D721Med (cell line): ENCODE results near the gene C1orf21.

Experiments used
- DNase-seq: peaks from one replicate; pipeline ENCODE4 v3.0.0; 2011; ENCODE audit warnings: low spot score; ENCODE audit not compliant: insufficient read length
- FAIRE-seq: peaks from 2 replicates; lab custom pipeline; 2011; peaks lifted over from hg19 to GRCh38; lab: Jason Lieb, UNC
- TF ChIP-seq, protein P1 (sequence below): IDR thresholded peaks from 2 replicates; pipeline ENCODE4 v1.5.1; 2012; ENCODE audit warnings: mild to moderate bottlenecking, control low read depth; ENCODE audit not compliant: insufficient read depth; ENCODE audit errors: missing control alignments

Gene C1orf21

DNA sequence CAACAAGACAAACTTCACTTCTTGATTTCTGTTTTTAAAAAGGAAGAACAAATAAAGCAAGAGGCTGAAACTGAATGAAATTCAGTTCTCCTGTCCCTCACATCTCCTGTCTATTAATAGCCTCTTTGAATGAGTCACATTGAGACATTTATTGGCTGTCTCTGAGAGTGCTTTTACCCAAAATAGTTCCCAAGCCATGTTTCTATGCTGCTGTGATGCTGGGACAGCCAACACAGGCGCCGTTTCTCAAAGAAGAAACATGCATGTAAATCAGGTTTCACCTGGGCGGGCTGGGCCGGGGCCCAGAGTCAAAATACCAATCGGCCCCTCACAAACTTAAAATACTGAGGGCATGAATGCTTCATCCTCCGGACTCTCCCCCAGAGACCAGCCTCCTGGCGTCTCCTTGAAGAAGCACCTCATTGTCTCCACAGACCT, 262.6 kb downstream of the C1orf21 start:
- no peak for DNase-seq
- FAIRE-seq: no peak
- TF ChIP-seq, protein P1, sequence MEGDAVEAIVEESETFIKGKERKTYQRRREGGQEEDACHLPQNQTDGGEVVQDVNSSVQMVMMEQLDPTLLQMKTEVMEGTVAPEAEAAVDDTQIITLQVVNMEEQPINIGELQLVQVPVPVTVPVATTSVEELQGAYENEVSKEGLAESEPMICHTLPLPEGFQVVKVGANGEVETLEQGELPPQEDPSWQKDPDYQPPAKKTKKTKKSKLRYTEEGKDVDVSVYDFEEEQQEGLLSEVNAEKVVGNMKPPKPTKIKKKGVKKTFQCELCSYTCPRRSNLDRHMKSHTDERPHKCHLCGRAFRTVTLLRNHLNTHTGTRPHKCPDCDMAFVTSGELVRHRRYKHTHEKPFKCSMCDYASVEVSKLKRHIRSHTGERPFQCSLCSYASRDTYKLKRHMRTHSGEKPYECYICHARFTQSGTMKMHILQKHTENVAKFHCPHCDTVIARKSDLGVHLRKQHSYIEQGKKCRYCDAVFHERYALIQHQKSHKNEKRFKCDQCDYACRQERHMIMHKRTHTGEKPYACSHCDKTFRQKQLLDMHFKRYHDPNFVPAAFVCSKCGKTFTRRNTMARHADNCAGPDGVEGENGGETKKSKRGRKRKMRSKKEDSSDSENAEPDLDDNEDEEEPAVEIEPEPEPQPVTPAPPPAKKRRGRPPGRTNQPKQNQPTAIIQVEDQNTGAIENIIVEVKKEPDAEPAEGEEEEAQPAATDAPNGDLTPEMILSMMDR: no peak

DNA sequence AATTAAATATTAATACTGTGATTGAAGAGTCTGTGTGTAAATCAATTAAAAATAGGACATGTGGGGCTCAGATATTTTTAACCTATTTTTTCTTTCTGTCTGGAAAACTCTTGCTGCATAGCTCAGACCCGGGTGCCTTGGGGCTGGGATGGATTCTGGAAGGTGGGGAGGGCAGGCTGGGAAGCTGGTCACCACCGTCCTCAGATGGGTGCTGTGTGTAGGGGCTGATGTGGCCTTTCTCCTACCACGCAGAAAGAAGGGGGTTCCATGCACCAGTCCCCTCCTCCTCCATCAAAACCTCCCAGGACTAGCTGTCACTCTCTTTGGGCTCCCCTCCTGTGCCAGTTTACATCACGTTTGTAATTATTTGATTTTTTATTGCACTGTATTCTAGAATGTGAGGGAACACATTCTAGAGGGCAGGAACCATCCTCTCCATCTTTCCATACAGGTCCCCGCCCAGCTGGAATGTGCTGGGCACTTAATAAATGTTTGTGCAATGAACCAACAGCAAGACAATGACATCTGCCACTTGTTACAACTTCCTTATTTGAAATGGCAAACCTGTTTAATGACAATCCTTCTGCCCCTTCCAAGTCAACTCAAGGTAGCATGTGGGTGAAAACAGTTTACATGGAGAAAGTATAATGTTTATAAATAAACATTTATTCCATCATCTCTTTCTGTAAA, 263.5 kb downstream of the C1orf21 start:
- TF ChIP-seq, protein P1: no peak
- DNase-seq (no peak), FAIRE-seq (no peak)

DNA sequence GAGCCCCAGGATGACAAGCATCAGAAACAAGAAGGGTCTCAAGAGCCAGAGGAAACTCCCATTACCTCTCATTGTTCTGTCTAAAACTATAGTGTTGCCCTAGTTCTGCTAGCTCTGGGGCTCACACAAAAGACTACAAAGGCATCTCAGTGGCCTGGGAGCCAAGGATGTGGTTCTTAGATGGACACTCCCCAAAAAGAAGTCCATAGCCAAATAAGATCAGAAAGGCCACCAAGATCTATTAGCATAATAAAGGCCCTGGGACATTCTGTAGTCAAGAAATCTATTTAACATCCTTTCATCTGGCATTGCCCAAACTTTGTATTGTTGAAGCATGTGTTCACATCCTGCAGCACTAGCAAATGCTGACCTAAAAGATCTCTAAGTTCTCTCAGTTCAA, 268.4 kb downstream of the C1orf21 start:
- FAIRE-seq (no peak), DNase-seq (no peak)
- TF ChIP-seq, protein P1: no peak

DNA sequence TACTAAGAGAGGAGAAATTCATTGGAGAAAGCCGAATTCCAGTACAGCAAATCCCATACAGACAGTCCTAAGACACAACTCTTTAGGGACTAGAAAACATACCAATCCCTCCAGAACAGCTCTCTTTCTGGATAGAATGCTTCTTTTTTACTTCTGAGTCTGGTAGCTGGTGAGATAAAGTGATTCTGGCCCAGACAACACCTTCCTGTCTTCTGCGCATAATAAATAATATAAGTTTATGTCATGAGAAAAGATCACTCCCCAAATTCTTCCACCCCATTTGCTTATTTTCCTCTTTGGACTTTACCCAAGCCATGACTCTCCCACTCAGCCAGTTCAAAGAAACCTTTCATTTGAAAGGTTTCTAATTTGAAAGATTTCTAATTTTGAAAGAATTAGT, 269.4 kb downstream of the C1orf21 start:
- DNase-seq (no peak), FAIRE-seq (no peak)
- TF ChIP-seq, protein P1: no peak

DNA sequence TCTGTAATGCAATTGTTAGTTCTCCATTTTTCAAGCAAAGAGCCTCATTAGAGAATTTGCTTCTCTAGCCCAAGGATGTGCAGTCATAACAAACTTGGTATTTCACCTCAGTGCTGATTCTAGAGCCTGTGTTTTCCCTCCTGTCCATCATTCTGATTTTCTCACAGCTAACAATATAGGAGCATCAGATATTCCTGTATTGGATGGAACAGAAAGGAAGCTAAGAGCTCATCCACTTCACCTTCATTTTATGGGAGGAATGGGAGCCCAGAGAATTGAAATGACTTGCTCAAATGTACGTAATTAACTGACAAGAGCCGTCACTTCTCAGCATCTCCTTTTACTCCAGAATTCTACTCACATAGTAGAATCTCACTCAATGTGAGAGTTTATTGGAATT, 271.2 kb downstream of the C1orf21 start:
- DNase-seq (no peak), FAIRE-seq (no peak)
- TF ChIP-seq, protein P1: no peak

DNA sequence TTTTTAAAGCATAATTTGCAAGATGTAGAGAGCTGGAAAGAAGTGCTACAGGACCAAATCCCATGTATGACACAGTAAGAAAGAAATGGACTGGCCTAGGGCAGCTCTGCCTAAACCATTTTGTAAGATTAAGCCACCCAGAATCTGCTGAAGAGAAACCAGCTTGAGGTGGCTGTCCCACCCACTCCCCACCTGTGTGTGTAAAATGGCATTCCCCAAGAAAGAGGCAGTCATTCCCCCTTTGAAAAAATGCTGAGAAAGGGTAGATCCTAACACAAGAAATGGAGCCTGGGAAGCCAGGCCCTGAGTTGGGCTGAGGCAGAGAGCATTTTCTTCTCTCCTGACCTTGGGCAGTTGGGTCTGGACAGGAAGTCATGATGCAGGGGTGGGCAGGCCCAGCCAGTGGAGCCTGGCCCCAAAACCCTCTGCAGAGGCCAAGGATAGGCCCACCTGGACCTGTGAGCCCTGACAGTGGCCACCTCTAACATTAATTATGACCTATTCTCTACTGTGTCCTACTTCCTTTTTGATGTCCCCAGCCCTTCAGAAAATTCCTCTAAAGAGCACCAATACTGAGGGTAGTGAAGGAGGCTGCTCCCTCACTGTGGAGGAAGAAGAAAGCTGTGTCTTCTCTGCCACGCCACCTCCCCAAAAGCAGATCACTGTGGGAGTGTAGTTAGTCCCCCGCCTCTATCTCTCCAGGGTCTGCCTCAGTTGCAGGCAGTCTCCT, 273.8 kb downstream of the C1orf21 start:
- no peak for DNase-seq
- no peak for FAIRE-seq
- TF ChIP-seq, protein P1: no peak

DNA sequence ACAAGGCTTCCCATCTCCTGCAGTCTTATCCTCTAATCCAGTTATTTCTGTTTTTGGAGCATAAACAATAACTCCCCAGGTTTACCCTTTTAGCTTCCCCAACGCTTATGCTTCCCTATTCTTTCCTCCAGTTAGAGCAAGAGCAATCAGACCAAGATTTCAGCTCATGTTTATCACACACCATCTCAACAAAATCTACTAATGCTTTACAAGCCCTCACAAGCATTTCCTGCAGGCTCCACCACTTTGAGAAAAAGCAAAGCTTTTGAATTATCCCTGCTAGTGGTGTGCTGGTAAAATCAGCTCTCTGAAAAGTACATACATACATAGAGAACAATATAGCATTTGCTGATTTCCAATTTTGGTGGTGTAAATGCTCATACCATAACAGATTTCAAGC, 275.0 kb downstream of the C1orf21 start:
- TF ChIP-seq, protein P1: no peak
- FAIRE-seq: peak; percentile 77
- no peak for DNase-seq
